GM23338 (cell line): ENCODE data around the gene RPS6KA1. TPM values are rescaled to one million over a fixed set of nuclear protein-coding genes. Genes with fewer than 3 reads are reported as not detected.

Source experiments
- ATAC-seq: fragments of 200-7000 bp; cut with Tn5 transposase; 3 replicates; pipeline ENCODE4 v1.9.1; 2020
- DNase-seq: peaks from one replicate; pipeline ENCODE4 v3.0.0-alpha.2; 2015; ENCODE audit warnings: low spot score
- H2AFZ ChIP-seq: fragments of 200-600 bp; sonication (generic); 2 replicates; pipeline ENCODE4 v1.8.0; 2016; ENCODE audit warnings: antibody characterized with exemption, mild to moderate bottlenecking, moderate library complexity
- H3F3A ChIP-seq: fragments of 200-600 bp; sonication (generic); replicated peaks from 2 replicates; pipeline ENCODE4 v1.8.0; 2017; ENCODE audit warnings: antibody characterized with exemption, mixed run types, low read depth
- H3K27ac ChIP-seq: fragments of 200-600 bp; sonication (generic); 2 replicates; pipeline ENCODE4 v1.6.1; 2016; ENCODE audit warnings: low read depth
- H3K27me3 ChIP-seq: fragments of 200-600 bp; sonication (generic); 2 replicates; pipeline ENCODE4 v1.8.0; 2016; ENCODE audit warnings: mild to moderate bottlenecking, mixed run types, moderate library complexity; ENCODE audit not compliant: insufficient read depth
- H3K36me3 ChIP-seq: fragments of 200-600 bp; sonication (generic); 2 replicates; pipeline ENCODE4 v1.8.0; 2016; ENCODE audit warnings: mild to moderate bottlenecking; ENCODE audit not compliant: insufficient read depth
- H3K4me1 ChIP-seq: fragments of 200-600 bp; sonication (generic); 2 replicates; pipeline ENCODE4 v1.8.0; 2016; ENCODE audit warnings: mild to moderate bottlenecking, moderate library complexity; ENCODE audit not compliant: insufficient read depth
- H3K4me2 ChIP-seq: fragments of 200-600 bp; sonication (generic); 2 replicates; pipeline ENCODE4 v1.7.1; 2017; ENCODE audit warnings: mixed run types
- H3K4me3 ChIP-seq: fragments of 200-600 bp; sonication (generic); 2 replicates; pipeline ENCODE4 v1.6.1; 2016; ENCODE audit warnings: mixed run types
- H3K79me2 ChIP-seq: fragments of 200-600 bp; sonication (generic); replicated peaks from 2 replicates; pipeline ENCODE4 v1.8.0; 2017; ENCODE audit warnings: mild to moderate bottlenecking; ENCODE audit not compliant: insufficient read depth
- H3K9me2 ChIP-seq: fragments of 200-600 bp; sonication (generic); 2 replicates; pipeline ENCODE4 v1.8.0; 2017; ENCODE audit not compliant: insufficient read depth
- H4K20me1 ChIP-seq: fragments of 200-600 bp; sonication (generic); replicated peaks from 2 replicates; pipeline ENCODE4 v1.8.0; 2017; ENCODE audit warnings: mild to moderate bottlenecking; ENCODE audit not compliant: insufficient read depth
- H3K27ac Mint-ChIP-seq: 2 replicates; pipeline ENCODE4 v1.8.0; 2020; ENCODE audit warnings: inconsistent platforms, mild to moderate bottlenecking, moderate library complexity, mixed read lengths
- H3K27me3 Mint-ChIP-seq: 3 replicates; pipeline ENCODE4 v1.8.0; 2022; ENCODE audit warnings: low read depth, mild to moderate bottlenecking, moderate library complexity, mixed read lengths, inconsistent platforms; ENCODE audit not compliant: insufficient read depth, poor library complexity
- H3K36me3 Mint-ChIP-seq: 3 replicates; pipeline ENCODE4 v1.8.0; 2021; ENCODE audit warnings: low read depth, mild to moderate bottlenecking, inconsistent platforms, moderate library complexity, mixed read lengths
- H3K4me1 Mint-ChIP-seq: 3 replicates; pipeline ENCODE4 v1.8.0; 2020; ENCODE audit warnings: mild to moderate bottlenecking, inconsistent platforms, mixed read lengths
- H3K4me3 Mint-ChIP-seq: 3 replicates; pipeline ENCODE4 v1.8.0; 2021; ENCODE audit warnings: moderate library complexity, mild to moderate bottlenecking, inconsistent platforms, mixed read lengths
- H3K9me3 Mint-ChIP-seq: 3 replicates; pipeline ENCODE4 v1.8.0; 2020; ENCODE audit warnings: moderate library complexity, mild to moderate bottlenecking, inconsistent platforms, mixed read lengths
- CREB1 ChIP-seq: fragments of 250-450 bp; sonication (Bioruptor Pico); IDR thresholded peaks from 2 replicates; pipeline ENCODE4 v1.5.0; 2020; ENCODE audit warnings: low read depth, mild to moderate bottlenecking, moderate library complexity
- CTCF ChIP-seq, 2 experiments: fragments of 200-600 bp in 1 of 2; sonication (generic) in 1 of 2; conservative IDR thresholded peaks; 2 replicates each; pipeline versions ENCODE4 v1.5.1 to v1.6.1; 2016 to 2017; ENCODE audit warnings: antibody characterized with exemption in 2 of 2, low read depth in 2 of 2, mild to moderate bottlenecking in 2 of 2, moderate library complexity in 1 of 2
- ETS1 ChIP-seq: IDR thresholded peaks from 2 replicates; pipeline ENCODE4 v1.6.1; 2016; ENCODE audit warnings: antibody characterized with exemption
- EZH2 ChIP-seq: fragments of 200-600 bp; sonication (generic); IDR thresholded peaks from one replicate; pipeline ENCODE4 v1.8.0; 2017; ENCODE audit warnings: antibody characterized with exemption, mild to moderate bottlenecking, low read depth; ENCODE audit not compliant: unreplicated experiment
- EZH2phosphoT487 ChIP-seq: fragments of 200-600 bp; sonication (generic); IDR thresholded peaks from one replicate; pipeline ENCODE4 v1.8.1; 2018; ENCODE audit warnings: antibody characterized with exemption; ENCODE audit not compliant: unreplicated experiment
- JUNB ChIP-seq: IDR thresholded peaks from one replicate; pipeline ENCODE4 v1.6.1; 2016; ENCODE audit warnings: antibody characterized with exemption; ENCODE audit not compliant: unreplicated experiment
- NANOG ChIP-seq: IDR thresholded peaks from 2 replicates; pipeline ENCODE4 v1.6.1; 2016; ENCODE audit warnings: antibody characterized with exemption, borderline replicate concordance
- POLR2AphosphoS5 ChIP-seq: IDR thresholded peaks from 2 replicates; pipeline ENCODE4 v1.6.1; 2016; ENCODE audit warnings: antibody characterized with exemption, low read depth
- REST ChIP-seq: IDR thresholded peaks from one replicate; pipeline ENCODE4 v1.6.1; 2018; ENCODE audit warnings: antibody characterized with exemption; ENCODE audit not compliant: unreplicated experiment
- STAT1 ChIP-seq: IDR thresholded peaks from one replicate; pipeline ENCODE4 v1.6.1; 2016; ENCODE audit warnings: antibody characterized with exemption; ENCODE audit not compliant: unreplicated experiment
- ZNF114 ChIP-seq: fragments of 250-450 bp; sonication (Bioruptor Pico); IDR thresholded peaks from 2 replicates; pipeline ENCODE4 v1.5.0; 2020; ENCODE audit warnings: mild to moderate bottlenecking, moderate library complexity
- ZNF331 ChIP-seq: fragments of 250-450 bp; sonication (Bioruptor Pico); IDR thresholded peaks from 2 replicates; pipeline ENCODE4 v1.5.0; 2020; ENCODE audit warnings: low read depth, mild to moderate bottlenecking, moderate library complexity
- ZNF462 ChIP-seq: fragments of 250-450 bp; sonication (Bioruptor Pico); IDR thresholded peaks from 2 replicates; pipeline ENCODE4 v1.5.0; 2020; ENCODE audit warnings: mild to moderate bottlenecking, moderate library complexity
- polyA plus RNA-seq: library from polyadenylated mRNA; unstranded; fragments of >200 nt; fragmentation: Nextera tagmentation; extraction: Ambion mirVana; gene quantifications from 2 replicates; pipeline ENCODE4 v1.2.1, GENCODE V29; 2016
- total RNA-seq: library from RNA; depleted of rRNA; stranded (reverse); fragments of >200 nt; shearing (Covaris generic); gene quantifications from 2 replicates; pipeline ENCODE4 v1.2.3, GENCODE V29; 2014

RPS6KA1 gene
- total and polyA plus RNA-seq, 2 experiments from 2014 or later = 28.3 to 68.6 TPM

GRCh38 chr1:26493938-26494337 is 35.6 kb upstream of the RPS6KA1 start:
- Histone ChIP-seq H3K27ac (no peak overlapping the region), H3K4me1 (no peaks in the 10 kb centered on the region), H3K36me3 (no peaks in the 10 kb centered on the region), H2AFZ (no peak overlapping the region), H3K9me2 (no peaks in the 10 kb centered on the region), H3F3A (no peaks in the 10 kb centered on the region), H3K27me3 (no peaks in the 10 kb centered on the region), H4K20me1 (no peaks in the 10 kb centered on the region), H3K4me3 (no peak overlapping the region), H3K4me2 (no peak overlapping the region), H3K79me2 (no peaks in the 10 kb centered on the region)
- TF ChIP-seq CREB1 (CRISPR knock-in tag) = no peak
- no peak for TF ChIP-seq EZH2
- no peak for TF ChIP-seq JUNB
- TF ChIP-seq POLR2AphosphoS5 = no peak
- no peak for TF ChIP-seq REST
- TF ChIP-seq ZNF331 (CRISPR knock-in tag) = no peak
- no peak for TF ChIP-seq CTCF (conservative IDR thresholded peaks at IDR 0.05; ENCODE audit: low read depth in 2 of 2)
- no peak for TF ChIP-seq NANOG
- no peak for TF ChIP-seq ZNF114 (CRISPR knock-in tag)
- no peak for TF ChIP-seq ZNF462 (CRISPR knock-in tag)
- no peak for TF ChIP-seq ETS1
- no peak for TF ChIP-seq EZH2phosphoT487
- TF ChIP-seq STAT1 = no peak
- H3K4me3 Mint-ChIP-seq = no peak overlapping the region; the same call in 2 of the 3 replicates
- H3K27ac Mint-ChIP-seq = no peak overlapping the region
- H3K36me3 Mint-ChIP-seq = no peaks in the 10 kb centered on the region
- peaks cover 8% of the 10 kb centered on the region for H3K27me3 Mint-ChIP-seq
- peaks cover 1% of the 10 kb centered on the region; the same call in 1 of the 3 replicates for H3K4me1 Mint-ChIP-seq
- ATAC-seq (no peak), DNase-seq (no peak)
- H3K9me3 Mint-ChIP-seq = no peaks in the 10 kb centered on the region
